ENCODE measurements around the gene CLOCK.

Gene CLOCK

DNA sequence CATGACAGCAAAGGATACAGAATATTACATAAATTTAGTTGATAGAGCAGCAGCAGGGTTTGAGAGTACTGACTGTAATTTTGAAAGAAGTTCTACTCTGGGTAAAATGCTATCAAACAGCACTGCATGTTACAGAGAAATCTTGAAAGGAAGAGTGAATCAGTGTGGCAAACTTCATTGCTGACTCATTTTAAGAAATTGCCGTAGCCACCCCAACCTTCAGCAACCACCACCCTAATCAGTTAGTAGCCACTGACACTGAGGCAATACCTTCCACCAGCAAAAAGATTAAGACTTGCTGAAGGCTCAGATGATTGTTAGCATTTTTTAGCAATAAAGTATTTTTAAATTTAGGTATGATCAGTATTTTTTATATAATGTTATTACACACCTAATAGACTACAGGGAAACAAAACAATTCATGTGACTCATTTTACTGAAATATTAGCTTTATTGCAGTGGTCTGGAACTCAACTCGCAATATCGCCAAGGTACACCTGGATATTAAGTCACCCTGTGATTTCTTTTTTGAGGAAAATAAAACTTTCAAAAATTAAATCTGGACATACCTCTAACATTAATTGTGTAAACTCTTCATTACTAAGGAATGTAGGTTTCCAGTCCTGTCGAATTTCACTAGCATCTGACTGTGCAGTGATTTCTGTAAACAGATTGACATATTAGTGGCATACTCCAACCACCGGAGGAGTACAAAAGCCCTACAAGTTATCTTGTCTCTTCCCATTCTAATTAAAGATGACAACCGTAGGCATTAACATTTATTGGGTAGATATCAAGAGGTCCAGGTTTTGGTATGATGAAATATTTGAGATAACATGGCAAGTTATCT, 71.1 kb downstream of the CLOCK start:
- no peak for DNase-seq

DNA sequence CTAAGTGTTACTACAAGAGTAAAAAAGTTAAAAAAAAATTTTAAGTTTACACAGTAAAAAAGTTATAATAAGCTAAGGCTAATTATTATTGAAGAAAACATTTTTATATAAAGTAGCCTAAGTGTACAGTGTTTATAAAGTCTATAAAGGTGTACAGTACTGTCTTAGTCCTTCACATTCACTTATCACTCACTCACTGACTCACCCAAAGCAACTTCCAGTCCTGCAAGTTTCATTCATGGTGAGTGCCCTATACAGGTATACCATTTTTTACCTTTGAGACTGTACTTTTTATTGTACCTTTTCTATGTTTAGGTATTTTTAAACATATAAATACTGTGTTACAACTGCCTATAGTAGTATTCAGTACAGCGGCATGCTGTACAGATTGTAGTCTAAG, 76.7 kb downstream of the CLOCK start:
- no peak for DNase-seq

DNA sequence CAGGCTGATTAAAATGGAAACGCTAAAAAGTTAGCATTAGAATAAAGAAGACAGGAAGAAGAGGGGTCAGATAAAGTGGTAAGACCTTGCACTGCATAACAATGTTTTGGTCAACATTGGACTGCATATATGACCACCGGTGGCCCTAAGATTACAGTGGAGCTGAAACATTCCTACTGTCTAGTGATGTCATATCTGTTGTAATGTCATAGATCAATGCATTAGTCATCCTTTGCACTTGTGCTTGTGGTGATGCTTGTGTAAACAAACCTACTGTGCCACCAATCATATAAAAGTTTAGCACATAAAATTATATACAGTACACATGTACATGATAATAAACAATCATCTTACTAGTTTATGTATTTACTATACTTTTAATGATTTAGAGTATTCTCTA, 78.0 kb downstream of the CLOCK start:
- no peak for DNase-seq

DNA sequence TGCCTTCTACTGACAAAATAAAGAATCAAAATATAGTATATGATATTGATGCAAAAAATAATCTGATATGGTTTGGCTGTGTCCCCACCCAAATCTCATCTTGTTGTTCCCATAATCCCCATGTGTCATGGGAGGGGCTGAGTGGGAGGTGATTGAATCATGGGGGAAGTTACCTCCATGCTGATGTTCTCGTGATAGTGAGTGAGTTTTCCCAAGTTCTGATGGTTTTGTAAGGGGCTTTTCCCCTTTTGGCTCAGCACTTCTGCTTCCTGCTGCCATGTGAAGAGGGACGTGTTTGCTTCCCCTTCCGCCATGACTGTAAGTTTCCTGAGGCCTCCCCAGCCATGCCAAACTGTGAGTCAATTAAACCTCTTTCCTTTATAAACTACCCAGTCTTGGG, 80.7 kb downstream of the CLOCK start:
- no peak for DNase-seq

DNA sequence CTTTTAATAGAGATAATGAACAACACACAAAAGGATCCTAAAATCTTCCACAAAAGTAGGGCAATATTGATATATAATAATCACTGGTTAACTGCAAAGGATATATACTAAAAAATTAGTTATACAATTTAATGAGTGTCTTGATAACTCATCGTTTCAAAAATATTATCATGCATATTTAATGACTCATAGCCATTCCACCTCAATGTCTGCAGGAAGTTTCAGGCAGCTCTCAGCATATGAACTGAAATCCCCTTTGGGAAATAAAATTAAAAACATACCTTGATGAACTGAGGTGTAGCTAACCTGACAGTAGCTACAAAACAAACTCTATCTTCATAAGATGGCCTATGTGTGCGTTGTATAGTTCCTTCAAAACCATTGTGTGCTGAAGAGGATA, 88.1 kb downstream of the CLOCK start:
- no peak for DNase-seq

DNA sequence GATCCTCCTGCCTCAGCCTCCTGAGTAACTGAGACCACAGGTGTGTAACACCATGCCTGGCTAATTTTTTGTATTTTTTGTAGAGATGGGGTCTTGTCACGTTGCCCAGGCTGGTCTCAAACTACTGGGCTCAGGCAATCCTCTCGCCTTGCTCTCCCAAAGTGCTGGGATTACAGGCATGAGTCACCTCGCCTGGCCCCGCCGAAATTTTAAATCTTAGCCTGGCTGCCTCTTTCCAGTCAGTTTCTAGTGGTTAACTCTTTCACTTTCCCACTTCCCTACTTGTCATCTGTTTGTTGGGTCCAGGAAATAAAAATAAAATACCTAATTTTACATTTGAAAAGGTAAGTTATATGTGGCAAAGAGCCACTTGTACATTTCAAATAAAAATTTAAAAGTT, 88.5 kb downstream of the CLOCK start:
- DNase-seq, result no peak

DNA sequence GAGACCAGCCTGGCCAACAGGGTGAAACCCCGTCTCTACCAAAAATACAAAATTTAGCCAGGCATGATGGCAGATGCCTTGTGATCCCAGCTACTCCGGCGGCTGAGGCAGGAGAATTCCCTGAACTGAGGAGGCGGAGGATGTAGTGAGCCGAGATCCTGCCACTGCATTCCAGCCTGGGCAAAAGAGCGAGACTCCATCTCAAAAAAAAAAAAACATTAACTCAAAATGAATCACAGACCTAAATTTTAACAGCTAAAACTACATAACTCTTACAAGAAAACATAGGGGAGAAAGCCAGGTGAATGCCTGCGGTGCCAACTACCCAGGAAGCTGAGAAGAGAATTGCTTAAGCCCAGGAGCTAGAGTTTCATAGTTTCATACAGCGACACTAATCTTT, 96.1 kb downstream of the CLOCK start:
- no peak for DNase-seq

DNA sequence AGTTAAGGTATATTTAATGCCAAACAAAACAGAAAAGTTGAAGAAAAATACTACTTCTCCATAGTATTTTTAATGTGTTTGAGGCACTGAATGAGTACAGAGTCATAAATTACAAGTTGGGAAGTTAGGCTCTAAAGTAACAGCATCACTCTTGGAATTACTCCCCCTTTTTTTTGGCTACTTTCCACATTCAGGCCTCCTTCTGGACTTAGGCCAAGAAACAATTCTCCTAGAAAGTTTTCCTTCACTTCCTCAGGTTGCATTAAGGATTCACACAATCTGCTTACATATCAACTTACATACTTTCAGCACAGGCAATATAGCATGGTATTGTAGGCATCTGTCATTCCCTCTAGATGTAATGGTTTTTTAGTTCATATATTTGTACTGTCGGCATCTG, 98.9 kb downstream of the CLOCK start:
- no peak for DNase-seq

DNA sequence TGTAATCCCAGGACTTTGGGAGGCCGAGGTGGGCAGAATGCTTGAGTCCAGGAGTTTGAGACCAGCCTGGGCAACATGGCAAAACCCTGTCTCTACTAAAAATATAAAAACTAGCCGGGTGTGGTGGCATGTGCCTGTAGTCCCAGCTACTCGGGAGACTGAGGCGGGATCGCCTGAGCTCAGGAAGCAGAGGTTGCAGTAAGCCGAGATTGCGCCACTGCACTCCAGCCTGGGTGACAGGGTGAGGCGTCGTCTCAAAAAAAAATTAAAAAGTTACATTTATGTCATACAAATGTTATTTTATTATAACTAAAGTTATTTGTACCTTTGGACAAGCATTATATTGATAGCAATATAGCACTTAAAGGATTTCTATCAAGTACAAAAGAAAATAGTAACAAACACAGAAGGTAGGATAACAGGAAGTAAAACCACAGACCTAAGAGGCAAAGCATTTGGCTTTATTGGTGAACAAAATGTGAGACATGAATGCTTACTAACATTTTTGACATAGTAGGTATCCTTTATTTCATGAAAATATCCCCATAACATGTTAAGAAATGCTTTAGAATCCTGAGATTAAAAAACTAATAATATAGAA, 99.5 kb downstream of the CLOCK start:
- DNase-seq, result no peak

DNA sequence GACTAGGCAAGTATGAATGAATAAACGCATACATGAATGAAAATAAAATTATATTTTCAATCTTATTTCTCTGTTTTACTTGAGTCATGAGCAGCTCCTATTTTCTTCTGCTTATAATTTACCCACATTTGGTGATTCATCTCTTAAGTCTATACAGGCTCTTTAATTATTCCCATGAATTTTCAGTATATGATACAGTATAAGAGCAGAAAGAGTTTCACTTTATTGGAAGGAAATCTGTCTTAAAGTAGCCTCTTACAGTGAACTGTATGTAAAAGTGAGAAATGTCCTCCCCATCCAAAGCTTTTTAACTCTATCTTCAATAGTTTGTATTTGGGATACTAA, 100.2 kb downstream of the CLOCK start:
- no peak for DNase-seq

DNA sequence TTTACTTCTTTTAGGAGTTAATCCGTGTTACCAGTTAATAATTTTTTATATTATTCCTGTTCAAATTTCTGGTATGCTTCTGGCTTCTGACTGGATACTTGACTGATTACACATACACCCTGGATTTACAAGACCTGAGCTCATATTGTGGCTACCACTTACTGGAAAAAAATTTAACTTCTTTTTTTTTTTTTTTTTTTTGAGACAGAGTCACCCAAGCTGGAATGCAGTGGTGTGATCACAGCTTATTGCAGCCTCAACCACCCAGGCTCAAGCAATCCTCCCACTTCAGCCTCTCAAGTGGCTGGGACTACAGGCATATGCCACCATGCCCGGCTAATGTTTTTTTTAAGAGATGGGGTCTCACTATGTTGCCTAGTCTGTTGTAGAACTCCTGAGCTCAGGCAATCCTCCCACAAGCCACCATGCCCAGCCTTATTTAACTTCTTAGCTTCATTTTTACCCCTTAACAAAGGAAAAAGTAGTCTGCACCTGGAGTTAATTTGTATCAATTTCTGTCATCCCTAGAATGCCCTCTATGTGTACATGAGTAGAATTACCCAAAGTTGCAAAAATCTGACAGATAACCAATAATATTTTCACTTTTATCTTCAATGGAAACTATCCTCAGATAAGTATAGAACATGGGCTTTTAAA, 100.7 kb downstream of the CLOCK start:
- DNase-seq, result no peak

DNA sequence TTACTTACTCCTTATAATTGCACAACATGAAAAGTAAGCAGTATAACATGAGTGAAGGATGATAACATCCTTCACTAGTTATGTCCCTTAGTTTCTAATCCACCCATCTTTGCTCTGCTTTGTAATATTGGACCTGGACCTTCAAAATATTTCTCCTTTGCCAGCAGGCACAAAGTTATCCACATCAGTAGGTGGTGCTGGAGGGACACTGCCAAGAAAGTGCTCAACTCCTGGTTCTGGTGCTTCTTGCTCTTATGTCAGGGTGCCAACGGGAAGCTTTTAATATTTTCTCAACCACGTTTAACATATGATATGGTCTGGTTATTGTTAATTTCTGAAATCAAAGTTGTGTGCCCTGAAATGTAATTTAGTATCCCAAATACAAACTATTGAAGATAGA, 101.9 kb downstream of the CLOCK start:
- peak; percentile 40 for DNase-seq

DNA sequence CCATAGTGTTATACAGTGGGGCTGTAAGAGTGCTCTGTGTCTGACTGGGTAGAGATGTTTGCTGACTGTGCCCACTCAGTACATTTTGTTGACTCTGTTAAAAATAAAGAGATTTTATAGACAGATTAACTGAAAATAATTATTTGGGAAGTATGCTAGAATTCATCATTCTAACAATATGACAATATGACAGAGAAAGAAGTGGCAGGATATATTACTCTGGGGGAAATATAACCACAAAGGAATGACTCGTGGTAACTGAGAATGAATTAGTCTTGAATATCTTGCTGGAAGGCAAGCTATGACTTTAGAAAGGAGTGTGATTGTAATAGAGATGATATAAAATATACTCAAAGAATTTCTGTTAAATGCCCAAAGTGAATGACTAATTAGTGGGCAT, 104.2 kb downstream of the CLOCK start:
- DNase-seq, result no peak

DNA sequence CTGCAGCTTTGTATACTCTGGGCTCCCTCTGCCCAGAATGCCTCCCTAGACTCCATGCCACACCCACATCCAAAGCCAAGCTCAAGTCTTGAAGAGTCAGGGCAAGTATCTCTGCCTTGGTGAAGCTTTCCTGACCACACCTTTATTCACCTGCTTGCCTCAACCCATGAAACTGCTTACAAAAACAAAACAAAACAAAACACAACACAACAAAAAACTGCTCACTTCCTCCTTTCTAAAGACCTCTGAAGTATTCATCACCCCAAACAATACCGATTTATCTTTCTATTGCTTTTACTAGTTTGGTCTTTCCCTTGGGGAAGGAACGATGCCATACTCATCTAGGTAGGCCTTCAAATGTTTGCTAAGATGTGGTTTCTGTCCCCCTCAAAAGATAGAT, 105.9 kb downstream of the CLOCK start:
- DNase-seq, result no peak

DNA sequence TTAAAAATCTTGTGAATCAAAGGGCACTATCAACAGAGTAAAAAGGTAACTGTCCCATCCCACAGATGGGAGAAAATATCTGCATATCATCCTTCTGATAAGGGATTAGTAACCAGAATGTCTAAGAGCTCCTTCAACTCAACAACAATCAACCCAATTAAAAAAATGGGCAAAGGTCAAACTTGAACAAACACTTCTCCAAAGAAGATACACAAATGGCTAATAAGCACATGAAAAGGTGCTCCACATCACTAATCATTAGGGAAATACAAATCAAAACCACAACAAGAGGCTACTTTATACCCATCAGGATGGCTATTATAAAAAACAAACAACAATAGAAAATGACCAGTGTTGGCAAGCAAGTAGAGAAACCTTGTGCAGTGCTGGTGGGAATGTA, 107.7 kb downstream of the CLOCK start:
- no peak for DNase-seq

DNA sequence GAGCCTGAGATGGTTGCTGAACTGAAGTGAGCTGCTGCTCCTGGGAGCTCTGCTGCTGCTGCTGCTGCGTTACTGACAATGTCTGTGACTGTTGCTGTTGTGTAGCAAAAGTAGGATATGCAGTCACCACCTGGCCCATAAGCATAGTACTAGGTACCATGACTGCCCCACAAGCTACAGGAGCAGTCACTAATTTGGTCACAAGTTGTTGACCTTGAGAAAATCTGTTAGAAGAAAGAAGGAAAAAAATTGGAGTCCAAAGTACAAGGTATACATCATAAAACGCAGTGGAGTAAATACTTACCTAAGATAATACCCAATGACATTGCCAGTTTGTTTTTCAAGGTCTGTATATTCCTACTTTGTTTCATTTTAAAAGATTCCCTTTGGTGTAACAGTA, 108.4 kb downstream of the CLOCK start:
- no peak for DNase-seq

DNA sequence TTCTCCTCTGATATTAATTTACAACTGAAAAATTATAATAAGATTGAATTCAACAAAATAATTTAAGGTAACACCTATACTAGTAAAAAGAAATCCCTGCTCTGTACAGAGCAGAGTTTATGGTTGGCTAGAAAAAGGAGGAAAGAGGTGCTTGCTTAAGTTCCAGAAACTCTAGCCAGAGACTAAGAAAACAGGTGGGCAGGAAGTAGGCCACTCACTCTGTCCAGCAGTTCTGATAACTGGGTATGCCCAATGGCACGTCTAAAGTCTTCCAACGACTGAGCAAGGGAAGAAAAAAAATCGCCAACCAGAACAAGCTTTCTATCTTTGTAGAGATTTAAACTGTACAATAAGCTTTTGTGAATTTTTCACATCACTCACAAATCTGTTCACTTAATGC, 108.9 kb downstream of the CLOCK start:
- DNase-seq, result no peak

DNA sequence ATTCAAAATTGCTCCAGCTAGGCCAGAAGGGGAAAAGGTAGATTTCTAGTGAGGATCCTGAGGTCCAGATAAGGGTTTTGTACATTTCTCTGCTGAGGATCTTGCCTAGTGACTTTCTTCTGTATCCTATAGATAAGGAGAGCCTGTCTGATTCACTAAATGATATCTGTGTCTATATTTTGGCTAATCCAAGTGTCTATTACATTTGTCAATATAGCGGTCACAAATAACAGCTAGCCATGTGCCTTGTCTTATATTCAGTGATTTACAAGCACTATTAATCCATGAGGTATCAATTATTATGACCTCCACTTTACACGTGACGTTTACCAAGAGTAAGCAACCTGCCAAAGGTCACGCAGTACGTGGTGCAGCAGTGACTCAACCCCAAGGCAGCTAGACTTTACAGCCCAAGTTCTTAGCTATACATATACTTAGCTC, 109.3 kb downstream of the CLOCK start:
- no peak for DNase-seq

DNA sequence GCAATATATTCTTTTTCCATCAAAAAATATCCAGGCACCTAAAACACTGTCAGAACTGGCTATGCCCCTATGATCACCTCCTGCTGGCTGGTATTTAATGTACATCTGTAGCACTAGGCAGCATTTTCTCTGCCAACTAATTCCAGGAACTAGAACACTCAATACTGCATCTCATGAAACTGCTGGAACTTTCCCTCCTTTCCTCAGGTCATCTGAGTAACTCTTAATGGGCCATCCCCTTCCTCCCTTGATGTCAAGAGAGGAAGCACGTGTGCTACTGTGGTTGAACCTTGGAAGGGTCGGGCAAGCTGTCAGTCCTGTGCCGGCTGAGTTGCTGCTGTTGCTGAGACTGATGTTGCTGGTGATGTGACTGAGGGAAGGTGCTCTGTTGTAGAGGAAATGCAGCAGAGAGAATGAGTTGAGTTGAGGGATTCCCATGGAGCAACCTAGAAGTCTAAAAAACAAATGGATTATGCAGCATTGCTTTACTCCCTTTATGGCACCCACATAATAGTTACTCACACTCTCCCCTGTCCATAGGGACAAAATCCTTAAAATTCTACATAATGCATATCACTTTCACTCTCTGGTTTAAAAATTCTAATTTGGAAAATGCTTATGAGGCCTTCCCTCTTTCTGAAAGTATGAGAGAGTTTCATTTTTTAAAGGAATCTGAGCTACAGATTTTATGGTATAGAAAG, 111.4 kb downstream of the CLOCK start:
- DNase-seq, result no peak

DNA sequence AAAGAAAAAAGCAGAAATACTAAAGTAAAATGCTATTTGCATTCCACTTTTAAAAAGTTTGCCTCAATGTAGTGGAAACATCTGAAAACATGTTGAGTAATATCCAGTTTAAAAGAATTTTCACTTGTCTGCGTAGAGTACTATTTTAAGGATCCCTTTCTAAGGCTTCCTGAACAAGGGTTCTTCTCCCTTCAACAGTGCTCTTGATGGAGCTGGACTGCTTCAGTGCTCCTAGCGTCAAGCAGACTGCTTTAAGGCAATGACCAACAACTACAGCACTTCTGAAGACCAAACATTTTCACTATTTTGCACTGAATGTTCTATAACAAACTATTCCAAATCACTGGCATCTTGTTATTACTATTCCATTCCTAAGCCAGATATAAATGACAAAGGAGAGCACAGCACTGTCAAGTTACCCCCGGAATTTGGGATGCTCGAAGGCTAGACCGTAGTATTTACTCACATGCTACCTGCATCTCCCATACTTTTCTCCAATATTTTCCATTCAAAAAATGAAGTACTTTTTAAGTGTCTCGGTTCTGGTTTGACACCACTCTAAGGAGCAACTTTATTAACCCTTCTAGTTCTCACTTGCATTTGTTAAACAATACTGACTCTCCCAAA, 114.9 kb downstream of the CLOCK start:
- no peak for DNase-seq

DNA sequence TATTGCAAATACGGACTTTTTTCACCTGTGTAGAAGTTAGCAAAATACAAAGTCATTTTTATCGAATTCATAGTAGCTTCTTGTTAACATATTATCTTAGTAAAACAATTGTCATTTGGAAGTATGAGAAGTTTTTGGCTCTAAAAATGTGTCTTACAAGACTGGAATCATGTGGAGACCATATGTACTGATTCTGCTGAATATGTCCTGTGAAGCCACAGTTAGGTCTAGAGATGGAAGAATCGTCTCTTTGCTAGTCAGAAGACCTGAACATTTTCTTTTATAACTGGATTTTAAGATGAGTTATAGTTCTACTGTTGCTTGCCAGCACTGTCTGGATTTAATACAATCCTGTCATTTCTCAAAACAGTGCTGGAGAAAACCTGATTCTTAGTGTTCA, 121.9 kb downstream of the CLOCK start:
- no peak for DNase-seq

DNA sequence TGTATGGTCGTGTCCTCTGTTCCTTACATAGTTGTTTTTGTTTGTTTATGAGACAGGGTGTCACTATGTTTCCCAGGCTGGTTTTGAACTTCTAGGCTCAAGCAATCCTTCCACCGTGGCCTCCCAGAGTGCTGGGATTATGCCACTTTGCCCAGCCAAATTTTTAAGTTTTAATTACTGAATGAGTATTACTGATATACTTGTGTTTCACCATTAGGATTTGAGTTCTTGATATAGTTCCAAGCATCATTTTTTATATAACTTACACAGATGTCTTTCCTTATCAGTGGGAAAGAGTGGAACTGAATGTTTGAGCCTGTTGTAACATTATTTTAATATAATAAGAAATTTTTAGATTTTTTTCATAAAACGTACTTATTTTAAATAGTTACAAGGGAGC, 130.5 kb downstream of the CLOCK start:
- no peak for DNase-seq

DNA sequence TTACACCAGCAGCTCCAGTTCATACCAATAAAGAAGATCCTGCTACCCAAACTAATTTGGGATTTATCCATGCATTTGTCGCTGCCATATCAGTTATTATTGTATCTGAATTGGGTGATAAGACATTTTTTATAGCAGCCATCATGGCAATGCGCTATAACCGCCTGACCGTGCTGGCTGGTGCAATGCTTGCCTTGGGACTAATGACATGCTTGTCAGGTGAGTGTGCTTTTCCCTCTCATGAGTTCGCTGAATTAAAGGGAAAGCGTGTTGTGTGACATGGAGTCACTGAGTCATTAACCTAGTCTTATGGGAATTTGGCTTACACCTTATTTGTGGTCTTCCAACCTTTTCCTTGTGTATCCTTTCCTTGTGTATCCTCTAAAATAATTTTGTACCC, 135.1 kb downstream of the CLOCK start:
- no peak for DNase-seq

Data from OCI-M1 (cell line).